Smooth muscle cell (in vitro differentiated cells): ENCODE measurements around the gene PSIP1. TPM values are rescaled to one million over a fixed set of nuclear protein-coding genes. Genes with fewer than 3 reads are reported as not detected.

ENCODE experiments used
- DNase-seq: peaks from one replicate; lab custom pipeline; 2025; ENCODE audit not compliant: unreplicated experiment; lab: John Stamatoyannopoulos, UW
- H2AFZ ChIP-seq: fragments of 200-600 bp; sonication (generic); 2 replicates; pipeline ENCODE4 v1.6.0; 2016; ENCODE audit warnings: antibody characterized with exemption, low read depth, mild to moderate bottlenecking
- H3F3A ChIP-seq: fragments of 200-600 bp; sonication (generic); 2 replicates; pipeline ENCODE4 v1.6.0; 2017; ENCODE audit warnings: antibody characterized with exemption, low read depth
- H3K27ac ChIP-seq: fragments of 200-600 bp; sonication (generic); 2 replicates; pipeline ENCODE4 v1.5.1; 2016; ENCODE audit warnings: low read depth, mild to moderate bottlenecking
- H3K27me3 ChIP-seq: fragments of 200-600 bp; sonication (generic); 2 replicates; pipeline ENCODE4 v1.6.1; 2016; ENCODE audit warnings: low read depth, mild to moderate bottlenecking
- H3K36me3 ChIP-seq: fragments of 200-600 bp; sonication (generic); 2 replicates; pipeline ENCODE4 v1.5.1; 2016; ENCODE audit warnings: low read depth
- H3K4me1 ChIP-seq: fragments of 200-600 bp; sonication (generic); 2 replicates; pipeline ENCODE4 v1.5.1; 2016; ENCODE audit warnings: low read depth
- H3K4me2 ChIP-seq: fragments of 200-600 bp; sonication (generic); 2 replicates; pipeline ENCODE4 v1.6.0; 2016; ENCODE audit warnings: mild to moderate bottlenecking
- H3K4me3 ChIP-seq: fragments of 200-600 bp; sonication (generic); 2 replicates; pipeline ENCODE4 v1.5.1; 2016; ENCODE audit warnings: mild to moderate bottlenecking
- H3K79me2 ChIP-seq: fragments of 200-600 bp; sonication (generic); 2 replicates; pipeline ENCODE4 v1.6.0; 2016; ENCODE audit warnings: low read depth, mild to moderate bottlenecking
- H3K9ac ChIP-seq: fragments of 200-600 bp; sonication (generic); 2 replicates; pipeline ENCODE4 v1.6.0; 2016; ENCODE audit warnings: low read depth
- H3K9me3 ChIP-seq: fragments of 200-600 bp; sonication (generic); replicated peaks from 2 replicates; pipeline ENCODE4 v1.5.1; 2016; ENCODE audit warnings: low read depth
- H4K20me1 ChIP-seq: fragments of 200-600 bp; sonication (generic); 2 replicates; pipeline ENCODE4 v1.6.0; 2016; ENCODE audit warnings: low read depth
- WGBS: methylation state at CpG from one replicate; pipeline ENCODE4 v1.1.7; 2016; ENCODE audit warnings: low lambda C conversion rate; 5-methylcytosine and 5-hydroxymethylcytosine counted together
- polyA plus RNA-seq: library from polyadenylated mRNA; unstranded; fragments of >200 nt; fragmentation: Nextera tagmentation; extraction: Ambion mirVana; gene quantifications from 2 replicates; pipeline ENCODE4 v1.2.1, GENCODE V29; 2016
- total RNA-seq: library from RNA; depleted of rRNA; stranded (reverse); fragments of >200 nt; gene quantifications from 2 replicates; pipeline ENCODE4 v1.2.3, GENCODE V29; 2014
- TF ChIP-seq, protein P1 (sequence below): fragments of 200-600 bp; sonication (generic); IDR thresholded peaks from 2 replicates; pipeline ENCODE4 v1.5.1; 2017; ENCODE audit warnings: borderline replicate concordance, mild to moderate bottlenecking, antibody characterized with exemption; ENCODE audit not compliant: insufficient read depth, poor library complexity, severe bottlenecking

Gene PSIP1
- 25.1 and 32.9 TPM in 2 replicates for total RNA-seq
- 31.0 and 31.9 TPM in 2 replicates for polyA plus RNA-seq

DNA sequence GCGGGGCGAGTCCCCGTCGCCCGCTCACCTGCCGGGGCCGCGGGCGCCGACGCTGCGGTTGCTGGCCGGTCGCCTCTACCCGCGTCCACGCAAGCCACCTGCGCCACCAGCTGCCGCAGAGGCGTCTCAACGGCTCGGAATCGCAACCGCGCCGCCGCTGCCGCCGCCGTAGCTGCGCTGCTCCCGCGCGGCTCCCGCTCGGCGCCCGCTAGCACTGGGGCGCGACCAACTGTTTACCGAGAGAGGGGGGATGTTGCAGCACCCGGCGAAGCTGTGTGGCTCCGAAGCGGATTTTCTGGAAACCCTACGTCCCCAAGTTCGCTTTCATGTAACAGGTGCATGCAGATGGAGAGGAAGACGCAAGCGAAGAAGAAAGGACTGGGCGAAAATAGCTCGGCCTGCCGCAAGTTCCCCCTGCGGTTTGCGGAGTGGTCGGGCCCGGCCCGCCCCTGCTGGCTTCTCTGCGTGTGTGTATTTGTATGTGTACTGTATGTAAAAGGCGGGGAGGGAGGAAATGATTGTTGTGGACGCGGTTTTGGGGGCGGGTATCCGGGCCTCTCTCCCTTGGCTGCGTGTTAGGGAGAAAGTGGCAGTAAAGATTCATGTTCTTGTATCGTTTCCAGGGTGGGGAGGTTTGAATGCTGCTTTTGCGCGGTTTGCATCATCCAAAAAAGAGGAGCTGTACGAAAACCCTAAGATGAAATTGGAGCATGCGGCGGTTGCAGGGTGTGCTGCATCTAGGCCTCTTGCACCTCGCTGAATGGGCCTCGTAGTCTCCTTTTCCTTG, at the start of gene PSIP1:
Gene PSIP1, minus strand, starts transcription at position 182 of the 787 bp plus-strand sequence. CDS start 782 bp downstream, outside the sequence.
- no peaks in the 10 kb centered on the region for H3K27me3 ChIP-seq
- peak within 1 kb of the TSS; percentile 98 for H3K9ac ChIP-seq
- TF ChIP-seq, protein P1, sequence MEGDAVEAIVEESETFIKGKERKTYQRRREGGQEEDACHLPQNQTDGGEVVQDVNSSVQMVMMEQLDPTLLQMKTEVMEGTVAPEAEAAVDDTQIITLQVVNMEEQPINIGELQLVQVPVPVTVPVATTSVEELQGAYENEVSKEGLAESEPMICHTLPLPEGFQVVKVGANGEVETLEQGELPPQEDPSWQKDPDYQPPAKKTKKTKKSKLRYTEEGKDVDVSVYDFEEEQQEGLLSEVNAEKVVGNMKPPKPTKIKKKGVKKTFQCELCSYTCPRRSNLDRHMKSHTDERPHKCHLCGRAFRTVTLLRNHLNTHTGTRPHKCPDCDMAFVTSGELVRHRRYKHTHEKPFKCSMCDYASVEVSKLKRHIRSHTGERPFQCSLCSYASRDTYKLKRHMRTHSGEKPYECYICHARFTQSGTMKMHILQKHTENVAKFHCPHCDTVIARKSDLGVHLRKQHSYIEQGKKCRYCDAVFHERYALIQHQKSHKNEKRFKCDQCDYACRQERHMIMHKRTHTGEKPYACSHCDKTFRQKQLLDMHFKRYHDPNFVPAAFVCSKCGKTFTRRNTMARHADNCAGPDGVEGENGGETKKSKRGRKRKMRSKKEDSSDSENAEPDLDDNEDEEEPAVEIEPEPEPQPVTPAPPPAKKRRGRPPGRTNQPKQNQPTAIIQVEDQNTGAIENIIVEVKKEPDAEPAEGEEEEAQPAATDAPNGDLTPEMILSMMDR: no peak
- H3K27ac ChIP-seq: peak within 1 kb of the TSS; percentile 96
- peaks cover 26% of the 10 kb centered on the region for H3K4me1 ChIP-seq
- H3K9me3 ChIP-seq: no peaks in the 10 kb centered on the region
- H2AFZ ChIP-seq: peak within 1 kb of the TSS; percentile 99
- peak; percentile 77 for DNase-seq
- H3K79me2 ChIP-seq: peaks cover 23% of the 10 kb centered on the region
- under 1% methylated on average over 72 of the region's 72 CpGs for WGBS
- H3K4me2 ChIP-seq: peak within 1 kb of the TSS; percentile 92
- H3K4me3 ChIP-seq: peak within 1 kb of the TSS; percentile 98
- peaks cover under 1% of the 10 kb centered on the region for H3K36me3 ChIP-seq
- H3F3A ChIP-seq: peaks cover 9% of the 10 kb centered on the region
- no peaks in the 10 kb centered on the region for H4K20me1 ChIP-seq

DNA sequence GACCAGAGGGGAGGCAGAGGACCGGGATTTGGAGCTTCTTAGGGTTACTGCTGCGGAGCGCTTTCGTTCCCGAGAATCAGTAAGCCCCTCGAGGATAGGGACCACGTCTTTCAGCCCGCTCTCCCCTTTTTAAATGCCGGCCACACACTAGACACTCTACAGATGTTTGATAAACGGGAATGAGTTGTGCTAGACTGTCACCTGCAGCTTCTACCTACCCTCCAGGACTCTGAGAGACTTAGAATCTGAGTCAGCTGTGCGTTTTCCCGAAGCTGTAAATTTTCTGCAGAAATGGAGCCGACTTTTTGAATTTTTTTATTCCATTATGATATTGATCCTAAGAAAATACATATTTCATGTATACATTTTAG, 42.7 kb upstream of the PSIP1 start:
- Histone ChIP-seq H3F3A (no peaks in the 10 kb centered on the region), H3K4me1 (peaks cover 11% of the 10 kb centered on the region), H3K36me3 (no peaks in the 10 kb centered on the region), H3K79me2 (no peaks in the 10 kb centered on the region), H2AFZ (peak overlapping the region; percentile 100), H3K27me3 (no peaks in the 10 kb centered on the region), H3K4me2 (peak overlapping the region; percentile 83), H3K9me3 (no peaks in the 10 kb centered on the region), H3K27ac (no peak overlapping the region), H3K9ac (peak overlapping the region; percentile 57), H4K20me1 (no peaks in the 10 kb centered on the region), H3K4me3 (peak overlapping the region; percentile 68)
- no peak for DNase-seq
- TF ChIP-seq, protein P1: no peak
- 4% methylated on average over 13 of the region's 13 CpGs for WGBS

DNA sequence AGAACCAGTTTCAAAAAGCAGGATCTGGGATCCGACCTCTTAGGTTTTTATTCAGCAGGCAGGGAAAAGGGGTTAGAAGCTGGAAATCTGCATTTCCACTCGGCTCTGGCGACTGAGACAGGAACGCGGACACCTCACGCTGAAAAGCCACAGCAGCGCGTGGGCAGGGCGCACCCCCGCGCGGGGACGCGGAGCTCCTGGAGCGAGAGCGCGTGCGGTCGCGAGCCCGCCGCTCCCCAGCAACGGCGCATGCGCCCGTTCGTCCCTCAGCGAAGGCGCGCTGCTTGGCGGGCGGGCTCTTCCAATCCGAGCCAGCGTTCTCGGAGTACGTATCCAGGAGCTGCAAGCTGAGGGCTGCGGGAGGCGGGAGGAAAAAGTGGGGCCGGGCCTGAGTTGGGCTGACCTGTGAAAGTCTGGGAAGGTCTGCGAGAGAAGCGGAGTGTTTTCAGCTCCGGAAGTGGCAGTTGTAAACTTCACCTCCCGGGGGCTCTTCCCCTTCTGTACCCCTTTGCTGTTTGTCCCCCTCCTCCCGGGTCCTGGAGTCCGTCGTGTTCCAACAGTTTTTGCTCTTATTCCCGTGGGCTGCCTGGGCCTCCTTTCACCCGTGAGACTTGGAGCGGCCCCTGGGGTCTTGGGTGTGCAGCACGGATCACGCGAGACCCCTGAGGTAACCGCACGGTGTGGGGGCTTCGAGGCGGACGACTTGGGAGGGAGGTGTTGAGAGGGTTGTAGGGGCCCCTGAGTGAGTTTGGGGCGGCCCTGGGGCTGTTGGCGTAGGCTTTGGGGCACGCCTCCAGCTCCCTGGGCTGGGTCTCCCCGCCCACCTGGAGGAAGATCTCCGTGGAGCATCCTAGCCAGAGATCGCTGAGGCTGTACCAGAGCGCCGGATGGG, 42.1 kb upstream of the PSIP1 start, which contains the start of gene CCDC171:
Gene CCDC171, plus strand, starts transcription at position 408 of the 892 bp plus-strand sequence. CDS start 11,046 bp downstream, outside the sequence.
- WGBS: 1% methylated on average over 61 of the region's 65 CpGs
- TF ChIP-seq, protein P1: no peak

More for the DNA sequence above, 42.1 kb upstream of the PSIP1 start, which contains the start of gene CCDC171:
- peak; percentile 75 for DNase-seq
- Histone ChIP-seq H3K36me3 (no peaks in the 10 kb centered on the region), H3K4me1 (peaks cover 11% of the 10 kb centered on the region), H3K4me2 (peak within 1 kb of the TSS; percentile 83), H3K9ac (peak within 1 kb of the TSS; percentile 71), H3K27me3 (no peaks in the 10 kb centered on the region), H3K79me2 (no peaks in the 10 kb centered on the region), H2AFZ (peak within 1 kb of the TSS; percentile 100), H3K27ac (peak within 1 kb of the TSS; percentile 78), H3K4me3 (peak within 1 kb of the TSS; percentile 68), H3F3A (no peaks in the 10 kb centered on the region), H3K9me3 (no peaks in the 10 kb centered on the region), H4K20me1 (no peaks in the 10 kb centered on the region)
